ENCODE measurements around the gene WWOX.

Gene WWOX

DNA sequence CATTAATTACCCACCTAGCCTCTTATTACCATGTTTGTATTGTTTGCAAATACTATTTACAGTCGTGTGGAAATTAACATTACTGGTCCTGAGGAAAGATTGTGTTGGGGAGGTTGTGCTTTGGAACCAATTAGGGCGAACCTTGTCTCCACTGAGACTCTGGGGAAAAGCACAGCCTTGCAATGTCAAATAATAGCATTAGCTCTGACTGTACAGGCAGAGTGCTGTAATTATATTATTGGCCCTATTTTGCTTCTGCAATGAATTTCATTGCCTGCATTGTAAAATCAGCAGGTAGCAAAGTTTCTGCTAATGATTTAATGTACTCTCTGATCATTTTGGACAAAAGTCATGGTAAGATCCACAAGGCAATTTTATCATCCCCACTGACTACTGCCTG, 97.0 kb downstream of the WWOX start (continued):
- TF ChIP-seq, protein P1, sequence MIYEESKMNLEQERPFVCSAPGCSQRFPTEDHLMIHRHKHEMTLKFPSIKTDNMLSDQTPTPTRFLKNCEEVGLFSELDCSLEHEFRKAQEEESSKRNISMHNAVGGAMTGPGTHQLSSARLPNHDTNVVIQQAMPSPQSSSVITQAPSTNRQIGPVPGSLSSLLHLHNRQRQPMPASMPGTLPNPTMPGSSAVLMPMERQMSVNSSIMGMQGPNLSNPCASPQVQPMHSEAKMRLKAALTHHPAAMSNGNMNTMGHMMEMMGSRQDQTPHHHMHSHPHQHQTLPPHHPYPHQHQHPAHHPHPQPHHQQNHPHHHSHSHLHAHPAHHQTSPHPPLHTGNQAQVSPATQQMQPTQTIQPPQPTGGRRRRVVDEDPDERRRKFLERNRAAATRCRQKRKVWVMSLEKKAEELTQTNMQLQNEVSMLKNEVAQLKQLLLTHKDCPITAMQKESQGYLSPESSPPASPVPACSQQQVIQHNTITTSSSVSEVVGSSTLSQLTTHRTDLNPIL (CRISPR knock-in tag; IDR thresholded peaks at IDR 0.05; ENCODE audit: low read depth), result no peak

DNA sequence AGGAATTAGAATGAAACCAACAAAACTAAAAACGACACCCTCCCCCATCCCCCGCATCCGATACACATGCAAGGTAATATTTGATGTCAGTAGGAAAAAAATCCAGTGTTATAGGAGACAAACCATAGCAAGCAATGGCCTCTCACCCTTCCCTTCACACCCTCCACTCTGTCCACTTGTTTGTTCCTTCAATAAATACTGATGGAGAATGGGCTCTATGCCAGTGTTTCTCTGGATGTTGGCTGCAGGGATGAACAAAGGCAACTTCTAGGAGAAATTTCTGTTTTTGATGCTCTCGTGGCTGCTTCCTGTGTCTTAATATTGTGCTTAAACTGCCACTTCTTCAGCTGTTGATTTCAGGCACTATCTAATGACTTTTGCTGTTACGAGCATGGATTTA, 98.8 kb downstream of the WWOX start:
- ATAC-seq, result no peak
- TF ChIP-seq ZFP30 (CRISPR knock-in tag; IDR thresholded peaks at IDR 0.05), result no peak
- TF ChIP-seq, protein P2, sequence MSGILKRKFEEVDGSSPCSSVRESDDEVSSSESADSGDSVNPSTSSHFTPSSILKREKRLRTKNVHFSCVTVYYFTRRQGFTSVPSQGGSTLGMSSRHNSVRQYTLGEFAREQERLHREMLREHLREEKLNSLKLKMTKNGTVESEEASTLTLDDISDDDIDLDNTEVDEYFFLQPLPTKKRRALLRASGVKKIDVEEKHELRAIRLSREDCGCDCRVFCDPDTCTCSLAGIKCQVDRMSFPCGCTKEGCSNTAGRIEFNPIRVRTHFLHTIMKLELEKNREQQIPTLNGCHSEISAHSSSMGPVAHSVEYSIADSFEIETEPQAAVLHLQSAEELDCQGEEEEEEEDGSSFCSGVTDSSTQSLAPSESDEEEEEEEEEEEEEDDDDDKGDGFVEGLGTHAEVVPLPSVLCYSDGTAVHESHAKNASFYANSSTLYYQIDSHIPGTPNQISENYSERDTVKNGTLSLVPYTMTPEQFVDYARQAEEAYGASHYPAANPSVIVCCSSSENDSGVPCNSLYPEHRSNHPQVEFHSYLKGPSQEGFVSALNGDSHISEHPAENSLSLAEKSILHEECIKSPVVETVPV (CRISPR knock-in tag; IDR thresholded peaks at IDR 0.05), result no peak
- no peak for TF ChIP-seq OSR1 (CRISPR knock-in tag; IDR thresholded peaks at IDR 0.05)
- no peak for TF ChIP-seq PPARA (CRISPR knock-in tag; IDR thresholded peaks at IDR 0.05; ENCODE audit: borderline replicate concordance)
- TF ChIP-seq ZNF8 (CRISPR knock-in tag; IDR thresholded peaks at IDR 0.05), result no peak
- TF ChIP-seq, protein P3, sequence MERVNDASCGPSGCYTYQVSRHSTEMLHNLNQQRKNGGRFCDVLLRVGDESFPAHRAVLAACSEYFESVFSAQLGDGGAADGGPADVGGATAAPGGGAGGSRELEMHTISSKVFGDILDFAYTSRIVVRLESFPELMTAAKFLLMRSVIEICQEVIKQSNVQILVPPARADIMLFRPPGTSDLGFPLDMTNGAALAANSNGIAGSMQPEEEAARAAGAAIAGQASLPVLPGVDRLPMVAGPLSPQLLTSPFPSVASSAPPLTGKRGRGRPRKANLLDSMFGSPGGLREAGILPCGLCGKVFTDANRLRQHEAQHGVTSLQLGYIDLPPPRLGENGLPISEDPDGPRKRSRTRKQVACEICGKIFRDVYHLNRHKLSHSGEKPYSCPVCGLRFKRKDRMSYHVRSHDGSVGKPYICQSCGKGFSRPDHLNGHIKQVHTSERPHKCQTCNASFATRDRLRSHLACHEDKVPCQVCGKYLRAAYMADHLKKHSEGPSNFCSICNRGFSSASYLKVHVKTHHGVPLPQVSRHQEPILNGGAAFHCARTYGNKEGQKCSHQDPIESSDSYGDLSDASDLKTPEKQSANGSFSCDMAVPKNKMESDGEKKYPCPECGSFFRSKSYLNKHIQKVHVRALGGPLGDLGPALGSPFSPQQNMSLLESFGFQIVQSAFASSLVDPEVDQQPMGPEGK (CRISPR knock-in tag; IDR thresholded peaks at IDR 0.05; ENCODE audit: borderline replicate concordance), result no peak
- TF ChIP-seq, protein P1 (CRISPR knock-in tag; IDR thresholded peaks at IDR 0.05; ENCODE audit: low read depth), result no peak
- TF ChIP-seq SNAI2 (CRISPR knock-in tag; IDR thresholded peaks at IDR 0.05), result no peak
- no peak for TF ChIP-seq ZC3H10 (CRISPR knock-in tag; IDR thresholded peaks at IDR 0.05)
- no peak for TF ChIP-seq RARB (CRISPR knock-in tag; IDR thresholded peaks at IDR 0.05)
- TF ChIP-seq TCF4 (CRISPR knock-in tag; IDR thresholded peaks at IDR 0.05; ENCODE audit: borderline replicate concordance), result no peak

DNA sequence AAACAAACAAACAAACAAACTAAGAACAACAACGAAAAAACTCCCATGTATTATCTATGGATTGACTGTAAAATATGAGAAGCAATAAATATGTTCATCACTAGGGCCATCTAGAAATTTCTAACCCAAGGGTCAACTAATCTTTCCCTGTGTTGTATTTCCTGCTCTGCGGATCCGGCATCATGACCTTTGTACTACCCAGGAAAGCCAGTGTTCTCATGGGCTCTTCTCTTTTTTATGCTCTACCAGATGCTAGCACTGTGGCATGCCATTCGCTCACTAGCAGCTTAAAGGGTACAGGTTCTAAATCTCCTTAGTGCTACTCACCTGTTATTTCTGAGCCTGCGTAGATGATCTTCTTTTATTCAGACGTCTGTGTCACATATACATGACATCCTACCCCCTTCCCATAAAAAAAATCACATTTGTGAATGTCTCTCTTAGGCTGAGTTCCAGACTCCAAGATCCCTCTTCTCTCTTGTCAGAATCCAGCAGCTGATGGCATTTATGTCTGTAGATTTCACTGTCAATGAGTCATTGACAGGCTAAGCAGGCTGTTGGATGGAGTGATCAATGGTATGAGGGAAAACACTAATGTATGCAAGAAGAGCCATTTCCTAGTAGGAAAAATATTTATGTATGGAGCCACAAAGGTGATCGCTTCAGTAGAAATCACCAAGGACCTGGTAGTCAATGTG, 100.0 kb downstream of the WWOX start:
- TF ChIP-seq GLIS3 (CRISPR knock-in tag; IDR thresholded peaks at IDR 0.05), result no peak
- TF ChIP-seq, protein P2 (CRISPR knock-in tag; IDR thresholded peaks at IDR 0.05), result no peak
- TF ChIP-seq RARB (CRISPR knock-in tag; IDR thresholded peaks at IDR 0.05), result no peak
- TF ChIP-seq, protein P1 (CRISPR knock-in tag; IDR thresholded peaks at IDR 0.05; ENCODE audit: low read depth), result no peak
- no peak for ATAC-seq

DNA sequence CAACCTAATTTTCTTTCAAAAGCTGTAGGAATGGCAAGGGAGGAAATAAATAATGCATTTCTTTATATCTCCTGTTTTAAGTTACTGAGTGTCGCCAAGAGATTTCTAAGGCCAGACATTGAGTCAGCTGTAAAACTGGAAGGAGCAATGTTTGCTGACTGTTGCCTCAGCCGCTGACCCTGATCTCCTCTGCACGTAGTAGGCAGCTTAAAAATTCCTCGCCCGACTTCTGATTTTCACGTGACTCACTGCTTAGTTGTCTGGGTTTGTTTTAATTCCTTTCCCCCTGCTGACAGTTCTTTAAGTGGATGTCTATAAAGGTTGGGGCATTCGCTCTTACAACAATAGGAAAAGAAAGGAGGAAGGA, 100.6 kb downstream of the WWOX start:
- ATAC-seq, result no peak

DNA sequence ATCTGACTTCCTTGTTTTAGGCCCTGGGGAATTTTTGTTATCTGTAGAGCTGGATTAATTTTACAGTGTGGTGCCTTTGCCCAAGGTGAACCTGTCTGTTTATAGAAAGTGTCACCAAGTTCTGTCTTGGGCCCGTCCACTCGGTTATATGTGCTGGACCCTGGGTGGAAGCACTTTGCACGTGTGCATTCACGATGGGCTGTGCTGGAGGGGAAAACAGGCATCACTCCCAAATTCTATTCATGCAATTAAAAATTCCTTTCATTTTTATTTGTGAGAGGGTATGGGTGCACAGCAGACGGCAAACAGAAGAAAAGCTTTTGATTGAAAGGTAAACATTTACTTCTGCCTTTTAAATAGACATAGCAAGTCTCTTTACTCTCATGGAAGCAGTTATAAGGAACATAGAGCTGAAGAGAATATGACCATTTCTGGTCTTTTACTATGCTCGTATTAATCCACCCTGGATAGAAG, 101.2 kb downstream of the WWOX start:
- no peak for ATAC-seq
- no peak for TF ChIP-seq PPARA (CRISPR knock-in tag; IDR thresholded peaks at IDR 0.05; ENCODE audit: borderline replicate concordance)
- TF ChIP-seq, protein P4, sequence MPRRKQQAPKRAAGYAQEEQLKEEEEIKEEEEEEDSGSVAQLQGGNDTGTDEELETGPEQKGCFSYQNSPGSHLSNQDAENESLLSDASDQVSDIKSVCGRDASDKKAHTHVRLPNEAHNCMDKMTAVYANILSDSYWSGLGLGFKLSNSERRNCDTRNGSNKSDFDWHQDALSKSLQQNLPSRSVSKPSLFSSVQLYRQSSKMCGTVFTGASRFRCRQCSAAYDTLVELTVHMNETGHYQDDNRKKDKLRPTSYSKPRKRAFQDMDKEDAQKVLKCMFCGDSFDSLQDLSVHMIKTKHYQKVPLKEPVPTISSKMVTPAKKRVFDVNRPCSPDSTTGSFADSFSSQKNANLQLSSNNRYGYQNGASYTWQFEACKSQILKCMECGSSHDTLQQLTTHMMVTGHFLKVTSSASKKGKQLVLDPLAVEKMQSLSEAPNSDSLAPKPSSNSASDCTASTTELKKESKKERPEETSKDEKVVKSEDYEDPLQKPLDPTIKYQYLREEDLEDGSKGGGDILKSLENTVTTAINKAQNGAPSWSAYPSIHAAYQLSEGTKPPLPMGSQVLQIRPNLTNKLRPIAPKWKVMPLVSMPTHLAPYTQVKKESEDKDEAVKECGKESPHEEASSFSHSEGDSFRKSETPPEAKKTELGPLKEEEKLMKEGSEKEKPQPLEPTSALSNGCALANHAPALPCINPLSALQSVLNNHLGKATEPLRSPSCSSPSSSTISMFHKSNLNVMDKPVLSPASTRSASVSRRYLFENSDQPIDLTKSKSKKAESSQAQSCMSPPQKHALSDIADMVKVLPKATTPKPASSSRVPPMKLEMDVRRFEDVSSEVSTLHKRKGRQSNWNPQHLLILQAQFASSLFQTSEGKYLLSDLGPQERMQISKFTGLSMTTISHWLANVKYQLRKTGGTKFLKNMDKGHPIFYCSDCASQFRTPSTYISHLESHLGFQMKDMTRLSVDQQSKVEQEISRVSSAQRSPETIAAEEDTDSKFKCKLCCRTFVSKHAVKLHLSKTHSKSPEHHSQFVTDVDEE (CRISPR knock-in tag; IDR thresholded peaks at IDR 0.05), result no peak
- no peak for TF ChIP-seq ZFP30 (CRISPR knock-in tag; IDR thresholded peaks at IDR 0.05)
- TF ChIP-seq, protein P5, sequence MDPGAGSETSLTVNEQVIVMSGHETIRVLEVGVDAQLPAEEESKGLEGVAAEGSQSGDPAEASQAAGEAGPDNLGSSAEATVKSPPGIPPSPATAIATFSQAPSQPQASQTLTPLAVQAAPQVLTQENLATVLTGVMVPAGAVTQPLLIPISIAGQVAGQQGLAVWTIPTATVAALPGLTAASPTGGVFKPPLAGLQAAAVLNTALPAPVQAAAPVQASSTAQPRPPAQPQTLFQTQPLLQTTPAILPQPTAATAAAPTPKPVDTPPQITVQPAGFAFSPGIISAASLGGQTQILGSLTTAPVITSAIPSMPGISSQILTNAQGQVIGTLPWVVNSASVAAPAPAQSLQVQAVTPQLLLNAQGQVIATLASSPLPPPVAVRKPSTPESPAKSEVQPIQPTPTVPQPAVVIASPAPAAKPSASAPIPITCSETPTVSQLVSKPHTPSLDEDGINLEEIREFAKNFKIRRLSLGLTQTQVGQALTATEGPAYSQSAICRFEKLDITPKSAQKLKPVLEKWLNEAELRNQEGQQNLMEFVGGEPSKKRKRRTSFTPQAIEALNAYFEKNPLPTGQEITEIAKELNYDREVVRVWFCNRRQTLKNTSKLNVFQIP (CRISPR knock-in tag; IDR thresholded peaks at IDR 0.05; ENCODE audit: borderline replicate concordance, low read depth), result no peak
- no peak for TF ChIP-seq CSDC2 (CRISPR knock-in tag; IDR thresholded peaks at IDR 0.05)

More for the DNA sequence above, 100.6 kb downstream of the WWOX start:
- TF ChIP-seq OSR1 (CRISPR knock-in tag; IDR thresholded peaks at IDR 0.05), result no peak

All from SK-N-SH treated with all-trans-retinoic acid at 6 μM for 48 hours (cell line).